ENCODE results near the gene KRT39.

DNA sequence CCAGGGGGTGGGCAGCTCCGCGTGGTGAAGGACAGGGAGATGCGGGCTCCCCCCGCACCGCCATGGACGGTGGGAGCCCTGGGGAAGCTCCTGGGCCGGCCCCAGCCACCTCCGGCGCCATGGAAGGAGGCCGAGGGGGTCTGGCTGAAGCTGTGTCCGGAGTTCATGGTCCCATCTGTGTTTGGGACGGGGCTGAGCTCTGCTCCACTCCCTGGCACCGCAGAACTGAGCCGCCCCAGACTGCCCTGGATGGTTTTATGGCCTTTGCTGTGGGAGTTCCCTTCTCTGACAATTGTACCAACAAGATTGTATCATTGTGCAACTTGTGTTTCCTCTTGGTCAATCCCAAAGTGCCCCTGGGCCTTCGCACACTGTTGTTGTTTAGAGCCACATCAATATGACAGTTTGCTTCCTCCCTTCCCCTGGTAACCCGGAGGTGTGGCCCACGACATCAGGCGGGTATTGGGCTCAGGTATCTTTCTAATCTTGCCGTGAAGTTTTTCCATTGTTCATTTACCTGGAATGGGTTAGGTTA lies 30.2 kb downstream of the KRT39 start:
- TF ChIP-seq POLR2A (IDR thresholded peaks at IDR 0.05; ENCODE audit: low read length) (no peak), GATA1 (IDR thresholded peaks at IDR 0.05; ENCODE audit: low read depth, low read length) (no peak)
